KOPT-K1 (cell line): ENCODE data around the gene APOE.
A peak's percentile ranks its signal among the peaks of the same experiment; 100 is the strongest.

Source experiments
- H3K27ac ChIP-seq: fragments of 200-600 bp; sonication (generic); 2 replicates; pipeline ENCODE4 v1.5.1; 2016; ENCODE audit warnings: antibody characterized with exemption, mild to moderate bottlenecking, low read depth, low read length; ENCODE audit not compliant: poor library complexity, severe bottlenecking
- H3K36me3 ChIP-seq: fragments of 200-600 bp; sonication (generic); 2 replicates; pipeline ENCODE4 v1.5.1; 2017; ENCODE audit warnings: antibody characterized with exemption, mild to moderate bottlenecking, low read length, moderate library complexity; ENCODE audit not compliant: insufficient read depth
- H3K9me3 ChIP-seq: fragments of 200-600 bp; sonication (generic); 2 replicates; pipeline ENCODE4 v1.5.1; 2017; ENCODE audit warnings: antibody characterized with exemption, low read length, mild to moderate bottlenecking; ENCODE audit not compliant: insufficient read depth, poor library complexity, severe bottlenecking

Gene APOE

GRCh38 chr19:44948763-44949374, 43.3 kb downstream of the APOE start:
- H3K27ac ChIP-seq, result no peak overlapping the region

DNA sequence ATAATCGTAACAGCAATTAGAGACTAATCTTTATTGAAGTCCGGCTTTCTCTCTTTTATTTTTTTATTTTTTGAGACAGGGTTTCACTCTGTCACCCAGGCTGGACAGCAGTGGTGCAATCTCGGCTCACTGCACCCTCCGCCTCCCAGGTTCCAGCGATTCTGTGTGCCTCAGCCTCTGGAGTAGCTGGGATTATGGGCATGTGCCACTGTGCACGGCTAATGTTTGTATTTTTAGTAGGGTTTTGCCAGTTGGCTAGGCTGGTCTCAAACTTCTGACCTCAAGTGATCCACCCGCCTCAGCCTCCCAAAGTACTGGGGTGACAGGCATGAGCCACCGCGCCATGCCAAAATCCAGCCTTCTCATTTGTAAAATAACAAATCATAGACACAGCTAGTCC, 44.0 kb downstream of the APOE start:
- H3K36me3 ChIP-seq, result no peaks in the 10 kb centered on the region
- no peaks in the 10 kb centered on the region for H3K9me3 ChIP-seq
- no peak overlapping the region for H3K27ac ChIP-seq

More at GRCh38 chr19:44948763-44949374, 43.3 kb downstream of the APOE start:
- Histone ChIP-seq H3K36me3 (no peaks in the 10 kb centered on the region), H3K9me3 (no peaks in the 10 kb centered on the region)

DNA sequence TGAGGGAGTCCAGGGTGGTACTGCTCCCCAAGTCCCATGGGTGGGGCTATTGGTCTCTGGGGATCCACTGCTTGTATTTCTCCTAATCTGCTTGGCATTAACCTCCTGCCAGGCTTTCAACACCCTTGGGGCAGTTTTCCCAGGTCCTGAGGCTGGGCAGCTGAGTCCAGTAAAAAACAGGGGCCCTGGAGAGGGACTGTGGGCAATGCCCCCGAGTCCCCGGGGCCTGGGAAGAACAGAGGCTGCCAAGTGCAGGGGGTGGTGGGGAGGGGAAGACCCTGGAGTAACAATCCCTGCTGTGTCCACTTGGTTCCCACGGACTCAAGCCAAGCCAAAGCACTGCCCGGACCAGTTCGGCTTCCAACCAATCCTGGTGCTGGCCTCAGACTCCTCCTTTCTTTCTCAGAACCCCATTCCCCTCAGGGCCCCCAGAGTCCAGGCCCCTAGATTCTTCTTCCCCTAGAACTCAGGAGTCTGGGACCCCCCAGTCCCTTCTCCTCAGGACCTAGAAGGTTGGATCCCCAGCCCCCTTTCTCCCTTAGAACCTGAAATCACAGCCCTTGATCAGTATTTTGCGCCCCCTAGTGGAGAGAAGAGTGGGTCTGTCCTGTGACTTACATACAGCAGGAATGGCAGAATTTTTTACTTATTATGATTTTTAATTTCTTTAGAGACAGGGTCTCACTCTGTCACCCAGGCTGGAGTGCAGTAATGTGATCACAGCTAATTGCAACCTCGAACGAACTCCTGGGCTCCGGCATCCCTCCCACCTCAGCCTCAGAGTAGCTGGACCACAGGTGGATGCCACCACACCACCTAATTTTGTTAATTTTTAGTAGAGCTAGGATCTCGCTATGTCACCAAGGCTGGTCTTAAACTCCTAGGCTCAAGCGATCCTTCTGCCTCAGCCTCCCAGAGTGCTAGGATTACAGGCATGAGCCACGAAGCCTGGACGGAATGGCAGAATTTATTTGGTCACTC, 45.9 kb downstream of the APOE start:
- H3K27ac ChIP-seq, result no peak overlapping the region
- no peaks in the 10 kb centered on the region for H3K36me3 ChIP-seq
- no peaks in the 10 kb centered on the region for H3K9me3 ChIP-seq

GRCh38 chr19:44954278-44954648, 48.7 kb downstream of the APOE start:
- peak overlapping the region; percentile 88 for H3K27ac ChIP-seq
- H3K36me3 ChIP-seq, result no peaks in the 10 kb centered on the region
- H3K9me3 ChIP-seq, result no peaks in the 10 kb centered on the region

DNA sequence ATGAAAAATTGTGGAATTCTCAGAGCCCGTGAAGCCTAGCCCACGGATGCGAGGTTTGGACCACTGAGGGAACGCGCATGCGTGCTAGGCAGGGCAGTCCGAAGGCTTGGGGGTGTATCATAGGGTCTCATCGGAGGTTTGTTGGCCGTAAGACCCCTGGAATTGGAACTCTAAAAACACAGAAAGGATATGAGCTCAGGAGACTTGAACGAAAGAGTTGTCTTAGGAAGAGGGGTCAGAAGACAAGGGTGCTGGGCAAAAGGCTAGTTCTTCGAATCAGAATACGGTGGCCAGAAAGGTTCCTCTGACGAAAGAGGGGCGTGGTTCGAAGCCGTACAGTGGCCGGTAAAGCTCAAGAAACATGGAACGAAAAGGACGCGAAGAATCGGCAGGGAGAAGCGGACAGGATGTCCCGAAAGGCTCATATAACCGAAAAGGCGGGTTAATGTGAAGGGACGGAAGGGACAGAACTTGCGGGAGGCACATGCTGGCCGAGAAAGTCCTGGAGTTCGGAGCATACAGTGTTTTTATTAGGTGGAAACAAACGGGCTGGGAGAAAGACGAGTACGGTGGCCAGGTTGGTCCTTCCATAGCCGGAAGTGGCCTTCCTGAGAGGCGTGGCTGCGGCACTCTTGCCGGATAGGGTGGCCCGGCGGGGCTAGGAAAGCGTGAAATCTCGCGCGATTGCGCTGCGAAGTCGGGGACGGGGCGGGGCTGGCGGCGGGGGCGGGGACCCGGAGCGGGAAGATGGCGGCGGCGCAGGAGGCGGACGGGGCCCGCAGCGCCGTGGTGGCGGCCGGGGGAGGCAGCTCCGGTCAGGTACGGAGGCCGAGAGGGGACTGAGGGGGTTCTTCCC, 49.3 kb downstream of the APOE start, which contains the start of gene CLPTM1:
Gene CLPTM1, plus strand, starts transcription at position 732 of the 856 bp plus-strand sequence. Its CDS starts 16 bp downstream, at position 748.
- Histone ChIP-seq H3K27ac (peak within 1 kb of the TSS; percentile 88), H3K36me3 (peaks cover 2% of the 10 kb centered on the region; the same call in 1 of the 2 replicates), H3K9me3 (no peaks in the 10 kb centered on the region)

DNA sequence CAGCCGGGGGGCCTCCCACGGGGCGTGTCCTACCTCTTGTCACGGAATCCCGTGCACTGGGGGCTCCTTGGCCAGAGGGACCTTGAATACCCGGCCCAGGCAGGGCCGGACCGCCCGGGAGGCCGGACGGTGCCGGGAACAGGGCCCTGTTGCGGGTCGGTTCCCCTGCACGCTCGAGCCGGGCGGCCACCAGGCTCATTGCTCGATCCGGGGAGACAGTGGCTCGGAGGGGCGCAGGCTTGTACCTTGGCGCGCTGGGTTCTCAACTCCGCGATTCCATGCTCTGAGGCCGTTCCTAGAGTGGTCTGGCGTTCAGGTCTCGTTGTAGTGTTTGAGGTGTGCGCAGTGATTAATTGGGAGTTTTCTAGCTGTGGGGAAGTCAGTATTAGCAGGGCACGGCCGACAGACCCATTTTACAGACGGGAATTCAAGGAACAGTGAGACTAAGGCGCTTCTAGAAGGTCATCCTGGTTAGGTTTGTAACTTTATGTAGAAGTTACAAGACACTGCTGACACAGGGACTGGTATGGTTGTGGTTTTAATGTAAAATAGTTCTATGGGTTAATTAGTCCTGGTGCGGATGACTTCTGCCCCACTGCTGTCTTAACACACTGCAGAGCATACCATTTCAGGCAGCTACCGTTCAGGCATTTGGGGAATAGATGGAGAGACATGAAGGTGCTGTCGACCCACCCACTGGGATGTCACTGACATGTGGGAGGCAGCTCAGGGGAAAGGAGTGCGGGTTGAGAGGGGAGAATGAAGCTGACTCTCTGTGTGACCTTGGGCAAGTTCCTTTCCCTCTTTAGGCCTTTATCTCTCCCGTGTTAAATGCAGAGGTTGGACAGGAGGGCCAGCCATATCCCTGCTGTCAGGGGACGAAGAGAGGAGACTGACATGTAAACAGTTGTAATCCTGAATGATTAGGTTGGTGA, 50.2 kb downstream of the APOE start:
- Histone ChIP-seq H3K9me3 (no peaks in the 10 kb centered on the region), H3K27ac (peak overlapping the region; percentile 88), H3K36me3 (peaks cover 11% of the 10 kb centered on the region; the same call in 1 of the 2 replicates)

DNA sequence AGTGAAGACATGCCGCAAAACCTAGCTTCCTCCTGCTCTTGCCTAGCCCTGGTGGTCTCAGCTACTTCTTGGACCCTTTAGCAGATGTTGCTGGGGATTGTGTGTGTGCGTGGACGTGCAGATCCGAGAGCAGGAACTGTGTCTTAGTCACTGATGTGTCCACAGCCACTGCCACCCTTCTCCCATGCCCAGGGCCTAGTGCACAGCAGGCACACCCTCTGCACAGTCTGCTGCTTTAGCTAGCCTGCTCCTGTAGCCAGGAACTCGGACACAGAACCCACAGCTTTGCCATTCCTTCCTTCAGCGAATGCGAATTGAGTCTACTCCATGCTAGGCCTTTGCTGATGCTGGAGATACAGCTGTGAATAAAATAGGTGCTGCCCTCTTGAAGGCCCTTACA, 51.9 kb downstream of the APOE start:
- peaks cover 29% of the 10 kb centered on the region for H3K36me3 ChIP-seq
- H3K27ac ChIP-seq, result no peak overlapping the region
- H3K9me3 ChIP-seq, result no peaks in the 10 kb centered on the region

GRCh38 chr19:44958090-44958489, 52.5 kb downstream of the APOE start:
- no peak overlapping the region for H3K27ac ChIP-seq
- H3K36me3 ChIP-seq, result peaks cover 30% of the 10 kb centered on the region

More at GRCh38 chr19:44958090-44958489, 52.5 kb downstream of the APOE start:
- no peaks in the 10 kb centered on the region for H3K9me3 ChIP-seq
